Activated naive CD4-positive, alpha-beta T cell treated with anti-CD3 and anti-CD28 coated beads, Interleukin-2, amount 10 ng/mL, durations not matched to agents 7 days and 5 days (primary cell): ENCODE measurements around the gene NOL4L.
A peak's percentile ranks its signal among the peaks of the same experiment; 100 is the strongest.

Source experiments
- CTCF ChIA-PET: fragments of 350-600 bp; sonication (Branson Sonifier 250); formaldehyde crosslinking; loops from one replicate; lab custom pipeline; 2021; ENCODE audit warnings: antibody characterized with exemption; lab: Charles Lee
- DNase-seq: peaks from one replicate; pipeline ENCODE4 v3.0.0-alpha.2; 2020
- H3K27ac Mint-ChIP-seq: one replicate; pipeline ENCODE4 v1.8.0; 2021; ENCODE audit warnings: mild to moderate bottlenecking, moderate library complexity, mixed read lengths
- H3K27me3 Mint-ChIP-seq: one replicate; pipeline ENCODE4 v1.8.0; 2021; ENCODE audit warnings: mild to moderate bottlenecking, mixed read lengths
- H3K36me3 Mint-ChIP-seq: one replicate; pipeline ENCODE4 v1.8.0; 2021; ENCODE audit warnings: mixed read lengths
- H3K4me1 Mint-ChIP-seq: one replicate; pipeline ENCODE4 v1.8.0; 2021; ENCODE audit warnings: mixed read lengths
- H3K4me3 Mint-ChIP-seq: one replicate; pipeline ENCODE4 v1.8.0; 2021; ENCODE audit warnings: mild to moderate bottlenecking, moderate library complexity, mixed read lengths
- H3K9me3 Mint-ChIP-seq: one replicate; pipeline ENCODE4 v1.8.0; 2021; ENCODE audit warnings: mixed read lengths

NOL4L gene

GRCh38 chr20:32526125-32526524 is 59.0 kb downstream of the NOL4L start:
- Mint-ChIP-seq H3K36me3 (peaks cover 47% of the 10 kb centered on the region), H3K4me3 (no peak overlapping the region), H3K27me3 (no peaks in the 10 kb centered on the region), H3K27ac (peak overlapping the region; percentile 76), H3K4me1 (peaks cover 90% of the 10 kb centered on the region), H3K9me3 (no peaks in the 10 kb centered on the region)
- no peak for DNase-seq
- CTCF ChIA-PET: interaction anchor here (0.7 to 12.5 kb wide), 4 partner anchors 8 to 124 kb away, joined by 3 to 283 read pairs (median 89); no protein-coding TSS in a partner anchor

DNA sequence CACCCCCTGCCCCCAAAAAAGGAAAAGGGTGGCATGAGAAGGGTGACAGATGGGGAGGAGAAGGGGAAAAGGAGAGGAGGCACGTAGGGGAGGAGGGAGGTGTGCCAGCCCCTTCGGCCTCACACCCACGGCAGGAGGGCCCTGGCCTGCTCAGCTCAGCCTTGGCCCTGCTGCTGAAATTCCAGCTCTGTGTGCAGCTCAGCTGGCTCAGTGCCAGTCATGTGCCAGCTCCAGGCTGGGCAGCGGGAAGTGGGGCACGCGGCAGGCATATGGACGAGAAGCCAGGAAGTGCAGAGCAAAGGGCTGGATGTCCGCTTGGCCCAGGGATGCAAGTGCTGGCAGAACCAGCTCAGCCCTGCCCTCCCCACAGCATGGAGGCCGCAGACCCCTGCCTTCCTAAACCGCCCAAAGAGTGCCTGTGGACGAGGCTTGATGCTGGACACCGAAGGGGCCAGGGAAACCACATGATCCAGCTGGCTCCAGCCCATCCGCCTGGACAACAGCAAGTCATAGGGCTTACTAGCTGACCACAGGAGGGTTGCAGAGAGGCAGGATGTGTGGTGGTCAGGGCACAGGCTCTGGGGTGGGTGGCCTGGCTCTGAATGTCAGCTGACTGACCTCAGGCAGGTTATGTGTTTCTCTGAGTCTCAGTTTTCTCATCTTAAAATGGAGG is 60.2 kb downstream of the NOL4L start:
- Mint-ChIP-seq H3K27ac (peak overlapping the region; percentile 81), H3K36me3 (peaks cover 52% of the 10 kb centered on the region), H3K9me3 (no peaks in the 10 kb centered on the region), H3K27me3 (no peaks in the 10 kb centered on the region), H3K4me3 (no peak overlapping the region), H3K4me1 (peaks cover 85% of the 10 kb centered on the region)
- CTCF ChIA-PET: interaction anchor here (2.1 to 12.5 kb wide), 3 partner anchors 9 to 125 kb away, joined by 5 to 283 read pairs (median 173); no protein-coding TSS in a partner anchor
- DNase-seq: no peak

DNA sequence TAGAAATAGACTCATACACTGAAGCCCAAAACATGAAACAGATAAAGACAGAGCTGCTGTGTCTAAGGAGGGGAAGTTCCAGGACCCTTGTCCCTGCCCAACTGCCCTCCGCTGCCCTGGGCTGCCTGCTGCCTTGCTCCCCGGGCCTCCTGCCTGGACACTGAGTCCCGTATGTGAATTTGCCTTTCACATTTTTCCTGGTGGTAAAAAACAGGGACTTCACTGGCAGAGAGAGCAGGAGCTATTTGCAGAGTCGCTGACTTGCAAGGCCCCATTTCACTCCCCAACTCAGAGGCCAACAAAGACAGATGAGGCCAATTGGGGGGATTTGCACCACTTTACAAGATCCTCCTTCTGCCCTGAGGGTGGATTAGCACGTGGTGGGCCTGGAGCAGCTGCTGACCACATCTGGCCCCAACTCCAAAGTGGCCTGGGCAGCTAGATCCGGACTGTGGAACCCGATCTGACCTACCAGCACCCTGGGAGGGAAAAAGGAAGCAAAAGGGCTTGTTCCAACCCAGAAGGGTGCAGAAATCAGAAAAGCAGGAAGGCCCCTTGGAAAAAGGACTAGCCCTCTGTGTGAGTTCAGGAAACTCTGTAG is 61.4 kb downstream of the NOL4L start:
- CTCF ChIA-PET: interaction anchor here (1.0 to 12.5 kb wide), 7 partner anchors 9 to 254 kb away, joined by 3 to 283 read pairs (median 9); no protein-coding TSS in a partner anchor
- no peak for DNase-seq
- Mint-ChIP-seq H3K36me3 (peaks cover 50% of the 10 kb centered on the region), H3K27ac (peak overlapping the region; percentile 73), H3K4me1 (peaks cover 72% of the 10 kb centered on the region), H3K4me3 (no peak overlapping the region), H3K9me3 (no peaks in the 10 kb centered on the region), H3K27me3 (no peaks in the 10 kb centered on the region)

DNA sequence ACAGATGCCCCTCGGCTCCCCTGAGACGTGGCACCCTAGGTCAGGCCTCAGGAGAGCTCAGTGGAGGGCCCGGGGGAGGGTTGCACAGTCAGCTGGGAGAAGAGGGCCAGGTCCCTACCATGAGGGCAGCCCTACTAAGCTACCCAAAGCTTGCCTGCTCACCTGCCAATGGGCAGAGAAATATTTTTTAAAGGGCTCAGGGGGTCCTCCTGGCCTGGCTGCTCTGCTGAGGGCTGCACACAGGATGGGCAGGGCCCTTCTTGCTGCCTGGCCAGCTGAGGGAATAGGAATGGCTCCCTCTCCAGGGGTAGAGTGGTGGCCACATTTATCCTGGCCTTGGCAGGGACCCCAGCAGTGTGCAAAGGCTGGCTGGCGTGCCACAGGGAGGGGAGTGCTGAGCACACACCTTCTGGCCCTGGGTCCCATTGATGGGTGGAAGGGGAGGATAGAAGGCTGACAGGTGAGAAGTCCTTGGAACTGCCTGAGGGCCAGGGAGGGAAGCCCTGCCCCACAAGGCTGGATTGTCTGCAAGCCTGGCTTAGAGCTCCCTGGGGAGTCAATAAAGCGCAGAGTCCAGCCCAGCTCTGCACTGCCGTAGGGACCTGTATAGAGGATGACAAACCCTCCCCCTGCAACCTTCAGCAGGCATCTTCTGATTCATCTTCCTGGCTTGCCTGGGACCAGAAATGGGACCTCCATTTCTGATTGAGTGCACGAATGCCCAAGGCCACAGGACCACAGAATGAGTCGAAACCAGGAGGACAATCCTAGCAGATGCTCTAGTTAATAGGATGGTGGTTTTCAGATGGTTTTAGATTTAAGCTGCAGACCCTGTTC is 62.1 kb downstream of the NOL4L start:
- Mint-ChIP-seq H3K27ac (peak overlapping the region; percentile 73), H3K4me3 (no peak overlapping the region), H3K9me3 (no peaks in the 10 kb centered on the region), H3K4me1 (peaks cover 65% of the 10 kb centered on the region), H3K36me3 (peaks cover 48% of the 10 kb centered on the region), H3K27me3 (no peaks in the 10 kb centered on the region)
- CTCF ChIA-PET: interaction anchor here (0.7 to 12.5 kb wide), 25 partner anchors 7 to 291 kb away, joined by 3 to 283 read pairs (median 4); no protein-coding TSS in a partner anchor
- no peak for DNase-seq

DNA sequence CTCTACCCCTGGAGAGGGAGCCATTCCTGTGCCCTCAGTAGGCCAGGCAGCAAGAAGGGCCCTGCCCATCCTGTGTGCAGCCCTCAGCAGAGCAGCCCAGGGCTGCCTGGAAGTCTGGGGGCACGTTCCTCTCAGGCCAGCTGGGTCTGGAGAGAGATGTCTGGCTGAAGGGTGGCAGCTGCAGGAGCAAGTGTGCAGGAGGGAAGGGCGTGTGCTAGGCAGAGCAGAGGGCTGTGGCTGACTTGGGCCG is 62.7 kb downstream of the NOL4L start:
- Mint-ChIP-seq H3K27ac (peak overlapping the region; percentile 73), H3K4me3 (no peak overlapping the region), H3K36me3 (peaks cover 51% of the 10 kb centered on the region), H3K4me1 (peaks cover 63% of the 10 kb centered on the region), H3K9me3 (no peaks in the 10 kb centered on the region), H3K27me3 (no peaks in the 10 kb centered on the region)
- CTCF ChIA-PET: interaction anchor here (0.7 to 12.5 kb wide), 25 partner anchors 7 to 290 kb away, joined by 3 to 283 read pairs (median 4); no protein-coding TSS in a partner anchor
- DNase-seq: no peak

DNA sequence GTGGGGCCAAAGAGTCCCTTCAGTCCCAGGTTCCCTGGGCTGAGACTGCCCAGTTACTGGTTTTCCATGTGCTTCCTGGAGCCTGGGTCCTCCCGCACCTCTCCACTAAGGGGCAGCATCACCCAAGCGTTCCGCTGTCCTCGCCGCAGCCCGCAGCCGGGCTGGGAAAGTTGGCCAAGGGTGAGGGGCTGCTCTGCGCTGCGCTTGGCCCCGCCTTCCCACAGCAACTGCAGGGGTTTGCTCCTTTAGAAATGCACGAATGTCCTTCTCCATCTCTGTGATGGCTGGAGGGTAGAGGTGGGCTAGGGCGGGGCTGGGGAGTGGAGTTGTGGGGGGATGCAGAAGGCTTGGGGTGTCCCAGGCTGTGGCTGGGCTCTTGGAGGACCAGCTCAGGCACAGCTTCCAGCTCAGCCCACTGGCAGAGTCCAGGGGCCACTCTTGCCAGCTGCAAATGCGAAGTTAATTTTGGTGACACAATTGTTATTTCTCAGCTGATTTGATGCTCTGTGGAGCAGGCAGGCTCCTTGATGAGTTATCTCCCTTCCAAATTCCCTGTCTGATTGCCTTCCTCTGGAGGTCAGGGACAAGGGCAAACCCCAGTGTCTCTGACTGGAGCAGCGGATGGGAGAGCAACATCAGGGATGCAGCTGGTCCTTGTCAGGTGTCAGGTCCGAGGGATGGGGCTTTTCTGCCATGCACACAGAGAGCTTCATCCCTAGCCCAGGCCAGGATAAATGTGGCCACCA is 63.2 kb downstream of the NOL4L start:
- Mint-ChIP-seq H3K9me3 (no peaks in the 10 kb centered on the region), H3K4me3 (no peak overlapping the region), H3K27ac (peak overlapping the region; percentile 73), H3K4me1 (peaks cover 60% of the 10 kb centered on the region), H3K36me3 (peaks cover 46% of the 10 kb centered on the region), H3K27me3 (no peaks in the 10 kb centered on the region)
- DNase-seq: peak; percentile 78
- CTCF ChIA-PET: interaction anchor here (0.7 to 12.5 kb wide), 29 partner anchors 8 to 289 kb away, joined by 3 to 283 read pairs (median 4); partner anchors contain the start of gene C20orf203

GRCh38 chr20:32520927-32521203 is 64.3 kb downstream of the NOL4L start:
- H3K27ac Mint-ChIP-seq: peak overlapping the region; percentile 60
- H3K9me3 Mint-ChIP-seq: no peaks in the 10 kb centered on the region
- H3K27me3 Mint-ChIP-seq: no peaks in the 10 kb centered on the region
- DNase-seq: no peak
- H3K36me3 Mint-ChIP-seq: peaks cover 44% of the 10 kb centered on the region
- H3K4me1 Mint-ChIP-seq: peaks cover 60% of the 10 kb centered on the region
- CTCF ChIA-PET: interaction anchor here (0.6 to 12.5 kb wide), 13 partner anchors 9 to 257 kb away, joined by 3 to 283 read pairs (median 4); partner anchors contain the start of gene C20orf203
- H3K4me3 Mint-ChIP-seq: no peak overlapping the region

DNA sequence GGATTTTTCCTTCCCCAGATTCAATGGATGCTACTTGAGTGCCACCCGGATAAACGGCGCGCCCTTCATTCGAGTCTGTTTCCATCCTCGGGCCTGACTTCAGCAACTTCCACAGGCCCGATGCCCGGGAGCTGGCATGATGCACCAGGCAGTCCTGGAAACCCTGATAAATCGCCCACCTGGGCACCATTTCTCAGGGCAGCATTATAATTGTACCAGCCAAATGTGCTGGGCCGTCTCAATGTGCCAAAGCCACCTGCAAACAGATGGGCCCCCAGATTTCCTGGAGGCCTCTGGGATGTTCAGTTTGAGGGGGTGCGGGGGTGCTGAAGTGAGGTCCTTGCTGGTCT is 65.8 kb downstream of the NOL4L start:
- no peaks in the 10 kb centered on the region for H3K9me3 Mint-ChIP-seq
- no peaks in the 10 kb centered on the region for H3K27me3 Mint-ChIP-seq
- H3K36me3 Mint-ChIP-seq: peaks cover 50% of the 10 kb centered on the region
- no peak overlapping the region for H3K4me3 Mint-ChIP-seq
- CTCF ChIA-PET: interaction anchor here (1.0 to 12.5 kb wide), 2 partner anchors 34 to 131 kb away, joined by 4 to 283 read pairs; no protein-coding TSS in a partner anchor
- no peak overlapping the region for H3K27ac Mint-ChIP-seq
- peaks cover 61% of the 10 kb centered on the region for H3K4me1 Mint-ChIP-seq
- no peak for DNase-seq

GRCh38 chr20:32518593-32519380 is 66.3 kb downstream of the NOL4L start:
- CTCF ChIA-PET: interaction anchor here (1.0 to 12.5 kb wide), 2 partner anchors 34 to 131 kb away, joined by 4 to 283 read pairs; no protein-coding TSS in a partner anchor
- no peaks in the 10 kb centered on the region for H3K27me3 Mint-ChIP-seq
- no peaks in the 10 kb centered on the region for H3K9me3 Mint-ChIP-seq
- peaks cover 61% of the 10 kb centered on the region for H3K4me1 Mint-ChIP-seq
- H3K4me3 Mint-ChIP-seq: no peak overlapping the region
- H3K36me3 Mint-ChIP-seq: peaks cover 48% of the 10 kb centered on the region
- no peak for DNase-seq
- peak overlapping the region; percentile 58 for H3K27ac Mint-ChIP-seq

DNA sequence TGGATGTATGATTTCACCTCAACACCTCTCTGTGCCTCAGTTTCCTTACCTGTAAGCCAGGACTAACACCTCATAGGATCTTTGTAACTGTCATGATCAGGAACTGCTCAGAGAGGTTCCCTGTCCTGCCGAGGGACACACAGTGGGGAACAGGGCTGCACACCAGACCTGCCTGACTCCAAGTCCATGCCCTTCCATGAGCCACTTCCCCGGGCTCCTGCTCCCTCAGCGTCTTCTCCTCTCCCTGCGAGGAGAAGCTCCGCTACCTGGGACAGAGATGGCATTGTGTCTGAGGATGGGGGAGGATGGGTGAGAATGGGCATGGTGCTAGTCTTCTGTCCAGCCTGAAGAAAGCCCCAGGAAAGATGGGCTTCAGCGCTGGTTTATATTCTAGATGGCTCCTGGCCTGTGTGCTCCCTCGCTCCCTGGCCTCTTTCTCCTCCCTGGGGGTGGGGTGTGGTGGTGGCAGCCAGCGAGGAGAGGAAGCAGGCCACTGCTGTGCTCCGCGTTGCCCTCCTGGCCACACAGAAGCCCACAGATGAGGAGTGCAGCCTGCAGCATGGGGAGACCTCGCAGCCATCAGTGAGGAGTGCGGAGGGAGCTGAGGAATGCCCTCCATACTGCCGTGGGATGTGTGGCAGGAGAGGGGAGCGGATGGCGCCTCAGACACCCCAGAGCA is 67.1 kb downstream of the NOL4L start:
- Mint-ChIP-seq H3K27ac (peak overlapping the region; percentile 60), H3K9me3 (no peaks in the 10 kb centered on the region), H3K27me3 (no peaks in the 10 kb centered on the region), H3K4me1 (peaks cover 61% of the 10 kb centered on the region), H3K36me3 (peaks cover 51% of the 10 kb centered on the region), H3K4me3 (no peak overlapping the region)
- no peak for DNase-seq
- CTCF ChIA-PET: interaction anchor here (12.5 kb wide), 1 partner anchor 132 kb away, joined by 283 read pairs; no protein-coding TSS in a partner anchor

- Mint-ChIP-seq H3K9me3 (no peaks in the 10 kb centered on the region), H3K27me3 (no peaks in the 10 kb centered on the region), H3K27ac (peak overlapping the region; percentile 60), H3K4me3 (no peak overlapping the region), H3K36me3 (peaks cover 52% of the 10 kb centered on the region), H3K4me1 (peaks cover 61% of the 10 kb centered on the region)
- CTCF ChIA-PET: interaction anchor here (12.5 kb wide), 1 partner anchor 132 kb away, joined by 283 read pairs; no protein-coding TSS in a partner anchor
- no peak for DNase-seq
Observed at GRCh38 chr20:32517518-32517873, 67.6 kb downstream of the NOL4L start.

- H3K27ac Mint-ChIP-seq: no peak overlapping the region
- H3K4me3 Mint-ChIP-seq: no peak overlapping the region
- H3K9me3 Mint-ChIP-seq: no peaks in the 10 kb centered on the region
- CTCF ChIA-PET: interaction anchor here (2.6 to 12.5 kb wide), 2 partner anchors 133 to 135 kb away, joined by 13 to 283 read pairs; no protein-coding TSS in a partner anchor
- H3K27me3 Mint-ChIP-seq: no peaks in the 10 kb centered on the region
- peaks cover 61% of the 10 kb centered on the region for H3K4me1 Mint-ChIP-seq
- peaks cover 58% of the 10 kb centered on the region for H3K36me3 Mint-ChIP-seq
- DNase-seq: no peak
Observed at GRCh38 chr20:32516583-32517517, 68.3 kb downstream of the NOL4L start.
